ENCODE results near the gene DNASE1L2. TPM values are rescaled to one million over a fixed set of nuclear protein-coding genes. Genes with fewer than 3 reads are reported as not detected.

Gene DNASE1L2
- total and polyA plus RNA-seq, 10 of the 15 experiments (the other 5 are each of a cell fraction or from before 2014, with no cell fraction given): 0.06 to 1.5 (median 0.29) TPM

- TF ChIP-seq, protein P1, sequence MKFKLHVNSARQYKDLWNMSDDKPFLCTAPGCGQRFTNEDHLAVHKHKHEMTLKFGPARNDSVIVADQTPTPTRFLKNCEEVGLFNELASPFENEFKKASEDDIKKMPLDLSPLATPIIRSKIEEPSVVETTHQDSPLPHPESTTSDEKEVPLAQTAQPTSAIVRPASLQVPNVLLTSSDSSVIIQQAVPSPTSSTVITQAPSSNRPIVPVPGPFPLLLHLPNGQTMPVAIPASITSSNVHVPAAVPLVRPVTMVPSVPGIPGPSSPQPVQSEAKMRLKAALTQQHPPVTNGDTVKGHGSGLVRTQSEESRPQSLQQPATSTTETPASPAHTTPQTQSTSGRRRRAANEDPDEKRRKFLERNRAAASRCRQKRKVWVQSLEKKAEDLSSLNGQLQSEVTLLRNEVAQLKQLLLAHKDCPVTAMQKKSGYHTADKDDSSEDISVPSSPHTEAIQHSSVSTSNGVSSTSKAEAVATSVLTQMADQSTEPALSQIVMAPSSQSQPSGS (IDR thresholded peaks at IDR 0.05; ENCODE audit: low read length): no peak
- TF ChIP-seq FOS (IDR thresholded peaks at IDR 0.05; ENCODE audit: borderline replicate concordance, extremely low read depth, insufficient read length) (no peak), ELK1 (IDR thresholded peaks at IDR 0.05; ENCODE audit: low read depth, low read length) (no peak), POU2F2 (IDR thresholded peaks at IDR 0.05; ENCODE audit: borderline replicate concordance, low read depth, low read length) (no peak), MXI1 (IDR thresholded peaks at IDR 0.05; ENCODE audit: low read depth, low read length) (no peak), NFYA (IDR thresholded peaks at IDR 0.05; ENCODE audit: borderline replicate concordance, low read depth, low read length) (no peak)
Observed at GRCh38 chr16:2286550-2286949, 50.3 kb downstream of the DNASE1L2 start (continued).

- no peaks in the 10 kb centered on the region for H3K4me1 ChIP-seq (ENCODE audit: control insufficient read depth, insufficient read depth, low read length)
- H3K27me3 ChIP-seq (replicated peaks in 1 of 2; ENCODE audit: control insufficient read depth in 2 of 2, insufficient read depth in 2 of 2, low read length in 1 of 2): no peaks in the 10 kb centered on the region; a peak in 1 of 4 replicates
- in situ Hi-C loops (cut with MboI) (no loop called here), intact Hi-C loops (cut with micrococcal nuclease; ENCODE audit: unreplicated experiment) (no loop called here)
- no peak overlapping the region for H3K9ac ChIP-seq (ENCODE audit: control insufficient read depth, insufficient read depth, low read length)
- H3K4me2 ChIP-seq (ENCODE audit: control insufficient read depth, insufficient read depth): no peak overlapping the region
- SMC1A ChIA-PET (ENCODE audit: uncharacterized antibody, unreplicated experiment): no interaction called here
- no peak overlapping the region for H2AFZ ChIP-seq (ENCODE audit: control insufficient read depth, low read depth, low read length)
- no peaks in the 10 kb centered on the region for H3K9me3 ChIP-seq (replicated peaks; ENCODE audit: control insufficient read depth, insufficient read depth, low read length)
- H3K27ac ChIP-seq (ENCODE audit: control insufficient read depth, insufficient read depth): no peak overlapping the region
- no peak for DNase-seq (ENCODE audit: low read depth, low spot score)
- no peaks in the 10 kb centered on the region for H3K79me2 ChIP-seq (ENCODE audit: control insufficient read depth, insufficient read depth, low read length)
- H4K20me1 ChIP-seq (ENCODE audit: control insufficient read depth, insufficient read depth): no peaks in the 10 kb centered on the region
- POLR2A ChIA-PET: no interaction called here
- no peak for TF ChIP-seq E4F1 (IDR thresholded peaks at IDR 0.05; ENCODE audit: borderline replicate concordance, partially characterized antibody)
- TF ChIP-seq, protein P1 (IDR thresholded peaks at IDR 0.05; ENCODE audit: low read length): no peak
- TF ChIP-seq, protein P2, sequence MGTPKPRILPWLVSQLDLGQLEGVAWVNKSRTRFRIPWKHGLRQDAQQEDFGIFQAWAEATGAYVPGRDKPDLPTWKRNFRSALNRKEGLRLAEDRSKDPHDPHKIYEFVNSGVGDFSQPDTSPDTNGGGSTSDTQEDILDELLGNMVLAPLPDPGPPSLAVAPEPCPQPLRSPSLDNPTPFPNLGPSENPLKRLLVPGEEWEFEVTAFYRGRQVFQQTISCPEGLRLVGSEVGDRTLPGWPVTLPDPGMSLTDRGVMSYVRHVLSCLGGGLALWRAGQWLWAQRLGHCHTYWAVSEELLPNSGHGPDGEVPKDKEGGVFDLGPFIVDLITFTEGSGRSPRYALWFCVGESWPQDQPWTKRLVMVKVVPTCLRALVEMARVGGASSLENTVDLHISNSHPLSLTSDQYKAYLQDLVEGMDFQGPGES (IDR thresholded peaks at IDR 0.05): no peak
- TF ChIP-seq MLLT1 (IDR thresholded peaks at IDR 0.05): no peak
- no peak for TF ChIP-seq SREBF2 (IDR thresholded peaks at IDR 0.05; ENCODE audit: low read length)
- no peak for TF ChIP-seq ELK1 (IDR thresholded peaks at IDR 0.05; ENCODE audit: low read depth, low read length)
- no peak overlapping the region for H3K4me3 ChIP-seq
- CTCF ChIA-PET: no interaction called here
- BruUV-seq (replicated peaks): no TSS peak
- 94% methylated on average over 33 of the region's 35 CpGs for WGBS (ENCODE audit: insufficient coverage, insufficient replicate concordance, low lambda C conversion rate, missing lambda C conversion rate)
- FAIRE-seq: no peak
- no peak for ATAC-seq
- no peaks in the 10 kb centered on the region for H3K36me3 ChIP-seq (ENCODE audit: control insufficient read depth in 2 of 2, insufficient read depth in 2 of 2, low read length in 1 of 2)
- RAD21 ChIA-PET (ENCODE audit: unreplicated experiment): no interaction called here
Observed at GRCh38 chr16:2287916-2288547, 51.8 kb downstream of the DNASE1L2 start.

All from GM12878 (cell line).